Muscle layer of colon (tissue), 2 donors: ENCODE results near the gene NRL.

Source experiments
- H3K27ac ChIP-seq: one replicate; pipeline ENCODE4 v1.7.0; 2013; ENCODE audit warnings: low read depth, mild to moderate bottlenecking, low read length, moderate library complexity
- H3K27me3 ChIP-seq, 2 donors: one replicate each; pipeline ENCODE4 v1.7.0; 2013; ENCODE audit warnings: low read length in 2 of 2, mild to moderate bottlenecking in 2 of 2; ENCODE audit not compliant: insufficient read depth in 2 of 2, control insufficient read depth in 1 of 2
- H3K36me3 ChIP-seq: one replicate; pipeline ENCODE4 v1.7.0; 2013; ENCODE audit warnings: mild to moderate bottlenecking, low read length; ENCODE audit not compliant: insufficient read depth
- H3K4me1 ChIP-seq: one replicate; pipeline ENCODE4 v1.7.0; 2013; ENCODE audit warnings: mild to moderate bottlenecking, low read length; ENCODE audit not compliant: insufficient read depth
- H3K4me3 ChIP-seq, 2 donors: one replicate each; pipeline ENCODE4 v1.7.0; 2013; ENCODE audit warnings: low read length in 2 of 2, low read depth in 1 of 2, mild to moderate bottlenecking in 1 of 2, moderate library complexity in 1 of 2
- H3K9ac ChIP-seq: one replicate; pipeline ENCODE4 v1.7.0; 2013; ENCODE audit warnings: low read length
- H3K9me3 ChIP-seq: one replicate; pipeline ENCODE4 v1.7.0; 2013; ENCODE audit warnings: mild to moderate bottlenecking, low read length
- donor health status: abdominal sarcoma.
- donor health status: Adenocarcinoma of cecum.

Gene NRL

GRCh38 chr14:24150567-24150966 lies 35.8 kb upstream of the NRL start:
- H3K27me3 ChIP-seq: no peaks in the 10 kb centered on the region
- no peak overlapping the region for H3K4me3 ChIP-seq
- peaks cover 46% of the 10 kb centered on the region for H3K36me3 ChIP-seq
- peaks cover 26% of the 10 kb centered on the region for H3K4me1 ChIP-seq
- no peak overlapping the region for H3K9ac ChIP-seq
- no peaks in the 10 kb centered on the region for H3K9me3 ChIP-seq
- H3K27ac ChIP-seq: no peak overlapping the region

- Histone ChIP-seq H3K9me3 (no peaks in the 10 kb centered on the region), H3K9ac (no peak overlapping the region), H3K27ac (no peak overlapping the region), H3K4me1 (peaks cover 30% of the 10 kb centered on the region), H3K4me3 (no peak overlapping the region), H3K27me3 (no peaks in the 10 kb centered on the region), H3K36me3 (peaks cover 41% of the 10 kb centered on the region)
These were observed 35.3 kb upstream of the NRL start for GRCh38 chr14:24150061-24150460.

- Histone ChIP-seq H3K36me3 (peaks cover 35% of the 10 kb centered on the region), H3K9me3 (no peaks in the 10 kb centered on the region), H3K27ac (no peak overlapping the region)
These were observed 34.7 kb upstream of the NRL start for GRCh38 chr14:24149302-24149969.

GRCh38 chr14:24147761-24148428 lies 33.1 kb upstream of the NRL start:
- peak overlapping the region; percentile 99 for H3K27ac ChIP-seq
- no peaks in the 10 kb centered on the region for H3K27me3 ChIP-seq
- peaks cover 30% of the 10 kb centered on the region for H3K4me1 ChIP-seq
- no peaks in the 10 kb centered on the region for H3K9me3 ChIP-seq
- H3K36me3 ChIP-seq: peaks cover 48% of the 10 kb centered on the region
- H3K9ac ChIP-seq: peak overlapping the region; percentile 72
- H3K4me3 ChIP-seq: peak overlapping the region; percentile 86 to 88

More at GRCh38 chr14:24149302-24149969, 34.7 kb upstream of the NRL start:
- Histone ChIP-seq H3K9ac (no peak overlapping the region), H3K4me1 (peaks cover 30% of the 10 kb centered on the region), H3K4me3 (no peak overlapping the region), H3K27me3 (no peaks in the 10 kb centered on the region)

GRCh38 chr14:24146978-24147760 lies 32.4 kb upstream of the NRL start, which contains the start of gene RNF31:
Gene RNF31, plus strand, starts transcription at chr14:24147498. Its CDS starts 201 bp downstream, at chr14:24147699.
- peak within 1 kb of the TSS; percentile 83 for H3K9ac ChIP-seq
- H3K4me3 ChIP-seq: peak within 1 kb of the TSS; percentile 86 to 88
- peaks cover 43% of the 10 kb centered on the region for H3K36me3 ChIP-seq
- H3K27me3 ChIP-seq: no peaks in the 10 kb centered on the region
- peaks cover 32% of the 10 kb centered on the region for H3K4me1 ChIP-seq
- H3K27ac ChIP-seq: peak within 1 kb of the TSS; percentile 99
- H3K9me3 ChIP-seq: no peaks in the 10 kb centered on the region

GRCh38 chr14:24146453-24146977 lies 31.8 kb upstream of the NRL start, which contains the start of gene PSME2:
Gene PSME2, minus strand, starts transcription at chr14:24146610. Its CDS starts 29 bp downstream, at chr14:24146581.
- Histone ChIP-seq H3K9ac (peak within 1 kb of the TSS; percentile 83), H3K9me3 (no peaks in the 10 kb centered on the region), H3K36me3 (peaks cover 37% of the 10 kb centered on the region), H3K27ac (peak within 1 kb of the TSS; percentile 99), H3K27me3 (no peaks in the 10 kb centered on the region), H3K4me1 (peaks cover 36% of the 10 kb centered on the region), H3K4me3 (peak within 1 kb of the TSS; percentile 86 to 88)

- H3K9me3 ChIP-seq: no peaks in the 10 kb centered on the region
- H3K4me1 ChIP-seq: peaks cover 36% of the 10 kb centered on the region
- peak overlapping the region; percentile 14 to 88 for H3K4me3 ChIP-seq
- peak overlapping the region; percentile 99 for H3K27ac ChIP-seq
- H3K36me3 ChIP-seq: peaks cover 30% of the 10 kb centered on the region
- peak overlapping the region; percentile 83 for H3K9ac ChIP-seq
- no peaks in the 10 kb centered on the region for H3K27me3 ChIP-seq
These were observed 31.1 kb upstream of the NRL start for GRCh38 chr14:24145690-24146452.

GRCh38 chr14:24145219-24145618 lies 30.5 kb upstream of the NRL start:
- H3K27me3 ChIP-seq: no peaks in the 10 kb centered on the region
- H3K4me1 ChIP-seq: peaks cover 36% of the 10 kb centered on the region
- peaks cover 25% of the 10 kb centered on the region for H3K36me3 ChIP-seq
- H3K9ac ChIP-seq: no peak overlapping the region
- H3K27ac ChIP-seq: no peak overlapping the region
- H3K9me3 ChIP-seq: no peaks in the 10 kb centered on the region
- H3K4me3 ChIP-seq: peak overlapping the region in 1 of 2 donors; percentile 88

- no peak overlapping the region for H3K4me3 ChIP-seq
- no peaks in the 10 kb centered on the region for H3K27me3 ChIP-seq
- H3K36me3 ChIP-seq: peaks cover 22% of the 10 kb centered on the region
- H3K27ac ChIP-seq: no peak overlapping the region
- peaks cover 33% of the 10 kb centered on the region for H3K4me1 ChIP-seq
- H3K9ac ChIP-seq: no peak overlapping the region
- no peaks in the 10 kb centered on the region for H3K9me3 ChIP-seq
These were observed 29.7 kb upstream of the NRL start for GRCh38 chr14:24144451-24144850.

- peaks cover 26% of the 10 kb centered on the region for H3K36me3 ChIP-seq
- no peak overlapping the region for H3K27ac ChIP-seq
- H3K9ac ChIP-seq: no peak overlapping the region
- H3K27me3 ChIP-seq: no peaks in the 10 kb centered on the region
- no peaks in the 10 kb centered on the region for H3K9me3 ChIP-seq
- H3K4me3 ChIP-seq: no peak overlapping the region
- H3K4me1 ChIP-seq: peaks cover 24% of the 10 kb centered on the region
These were observed 28.8 kb upstream of the NRL start for GRCh38 chr14:24143511-24143910.
